Activated naive CD8-positive, alpha-beta T cell (primary cell): ENCODE data around the gene VPS4A.

Source experiments
- H3K27ac Mint-ChIP-seq: one replicate; pipeline ENCODE4 v1.8.0; 2021; ENCODE audit warnings: mixed read lengths
- H3K27me3 Mint-ChIP-seq: one replicate; pipeline ENCODE4 v1.8.0; 2021; ENCODE audit warnings: mixed read lengths
- H3K36me3 Mint-ChIP-seq: one replicate; pipeline ENCODE4 v1.8.0; 2021; ENCODE audit warnings: mixed read lengths
- H3K4me1 Mint-ChIP-seq: one replicate; pipeline ENCODE4 v1.8.0; 2021; ENCODE audit warnings: low read depth, mixed read lengths
- H3K4me3 Mint-ChIP-seq: one replicate; pipeline ENCODE4 v1.8.0; 2021; ENCODE audit warnings: mild to moderate bottlenecking, mixed read lengths
- H3K9me3 Mint-ChIP-seq: one replicate; pipeline ENCODE4 v1.8.0; 2021; ENCODE audit warnings: low read depth, mixed read lengths

The VPS4A gene

DNA sequence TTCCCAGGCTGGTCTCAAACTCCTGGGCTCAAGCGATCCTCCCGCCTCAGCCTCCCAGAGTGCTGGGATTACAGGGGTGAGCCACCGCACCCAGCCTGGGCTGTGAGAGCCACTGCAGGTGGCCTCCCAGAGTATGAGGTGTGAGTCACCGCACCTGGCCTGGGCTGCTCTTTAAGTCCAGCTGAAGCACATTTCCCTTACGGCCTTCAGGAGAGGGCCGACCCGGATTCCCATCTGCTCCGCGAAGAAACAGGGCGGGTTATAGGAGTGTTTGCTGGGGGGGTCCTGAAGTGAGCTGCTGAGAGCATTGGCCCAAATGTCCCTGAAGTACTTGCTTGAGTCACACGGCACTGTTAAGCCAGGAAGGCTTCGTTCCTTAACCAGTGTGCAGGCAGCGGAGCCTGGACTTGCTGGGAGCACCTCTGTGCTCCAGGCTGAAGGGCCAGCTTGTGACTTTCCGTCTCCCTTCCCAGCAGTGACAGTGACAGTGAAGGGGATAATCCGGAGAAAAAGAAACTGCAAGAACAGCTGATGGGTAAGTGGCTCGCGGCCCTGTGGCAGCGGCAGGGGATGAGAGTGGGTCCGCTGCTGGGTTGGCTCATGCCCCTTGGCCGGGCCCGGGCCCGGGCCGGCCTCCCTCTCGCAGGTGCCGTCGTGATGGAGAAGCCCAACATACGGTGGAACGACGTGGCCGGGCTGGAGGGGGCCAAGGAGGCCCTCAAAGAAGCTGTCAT lies 7.2 kb downstream of the VPS4A start:
- Mint-ChIP-seq H3K4me3 (no peak overlapping the region), H3K27me3 (no peaks in the 10 kb centered on the region), H3K36me3 (no peaks in the 10 kb centered on the region), H3K4me1 (peaks cover 17% of the 10 kb centered on the region), H3K27ac (no peak overlapping the region), H3K9me3 (no peaks in the 10 kb centered on the region)

DNA sequence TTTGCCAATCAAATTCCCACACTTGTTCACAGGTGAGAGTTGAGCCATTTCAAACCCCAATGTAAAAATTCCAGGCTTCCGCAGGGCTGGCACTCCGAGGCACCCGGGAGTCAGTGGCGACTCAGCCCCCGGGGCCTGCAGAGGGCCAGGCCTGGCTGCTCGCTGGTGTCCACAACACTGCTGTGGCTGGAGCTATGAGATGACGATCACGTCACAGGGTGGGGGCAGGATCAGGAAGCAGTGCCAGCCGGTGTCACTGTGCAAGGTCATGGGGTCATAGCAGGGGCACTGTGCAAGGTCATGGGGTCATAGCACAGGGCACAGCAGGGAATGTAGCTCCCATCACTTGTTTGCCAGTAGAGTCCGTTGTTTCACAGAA lies 7.8 kb downstream of the VPS4A start:
- H3K9me3 Mint-ChIP-seq = no peaks in the 10 kb centered on the region
- no peak overlapping the region for H3K4me3 Mint-ChIP-seq
- H3K36me3 Mint-ChIP-seq = no peaks in the 10 kb centered on the region
- peaks cover 13% of the 10 kb centered on the region for H3K4me1 Mint-ChIP-seq
- H3K27me3 Mint-ChIP-seq = no peaks in the 10 kb centered on the region
- no peak overlapping the region for H3K27ac Mint-ChIP-seq

- Mint-ChIP-seq H3K27ac (peak overlapping the region; percentile 41), H3K4me3 (no peak overlapping the region), H3K36me3 (no peaks in the 10 kb centered on the region), H3K9me3 (no peaks in the 10 kb centered on the region), H3K27me3 (no peaks in the 10 kb centered on the region), H3K4me1 (peaks cover 9% of the 10 kb centered on the region)
Measured at GRCh38 chr16:69319381-69319780, 8.2 kb downstream of the VPS4A start.

GRCh38 chr16:69319826-69320739 lies 8.9 kb downstream of the VPS4A start:
- Mint-ChIP-seq H3K36me3 (no peaks in the 10 kb centered on the region), H3K27me3 (no peaks in the 10 kb centered on the region), H3K27ac (peak overlapping the region; percentile 37)

GRCh38 chr16:69320740-69321073 lies 9.6 kb downstream of the VPS4A start:
- H3K36me3 Mint-ChIP-seq = no peaks in the 10 kb centered on the region
- no peak overlapping the region for H3K4me3 Mint-ChIP-seq
- H3K27ac Mint-ChIP-seq = no peak overlapping the region
- no peaks in the 10 kb centered on the region for H3K27me3 Mint-ChIP-seq
- H3K9me3 Mint-ChIP-seq = no peaks in the 10 kb centered on the region
- peaks cover 13% of the 10 kb centered on the region for H3K4me1 Mint-ChIP-seq

More at GRCh38 chr16:69319826-69320739, 8.9 kb downstream of the VPS4A start:
- Mint-ChIP-seq H3K4me1 (peaks cover 12% of the 10 kb centered on the region), H3K4me3 (no peak overlapping the region), H3K9me3 (no peaks in the 10 kb centered on the region)

DNA sequence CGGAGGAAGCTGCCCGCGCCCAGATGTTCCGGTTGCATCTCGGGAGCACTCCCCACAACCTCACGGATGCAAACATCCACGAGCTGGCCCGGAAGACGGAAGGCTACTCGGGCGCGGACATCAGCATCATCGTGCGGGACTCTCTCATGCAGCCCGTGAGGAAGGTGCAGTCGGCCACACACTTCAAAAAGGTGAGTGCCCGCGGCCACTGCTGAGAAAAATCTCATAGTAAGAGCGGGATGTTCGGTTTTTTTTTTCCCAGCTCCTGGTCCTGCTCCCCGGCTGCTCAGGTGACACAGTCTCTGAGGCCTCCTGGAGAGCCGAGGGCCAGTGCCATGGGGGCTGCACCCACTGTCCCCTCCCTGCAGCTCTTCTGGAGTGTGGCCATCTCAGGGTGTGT lies 9.9 kb downstream of the VPS4A start:
- Mint-ChIP-seq H3K4me1 (peaks cover 17% of the 10 kb centered on the region), H3K4me3 (no peak overlapping the region), H3K27me3 (no peaks in the 10 kb centered on the region), H3K27ac (no peak overlapping the region), H3K9me3 (no peaks in the 10 kb centered on the region), H3K36me3 (no peaks in the 10 kb centered on the region)

DNA sequence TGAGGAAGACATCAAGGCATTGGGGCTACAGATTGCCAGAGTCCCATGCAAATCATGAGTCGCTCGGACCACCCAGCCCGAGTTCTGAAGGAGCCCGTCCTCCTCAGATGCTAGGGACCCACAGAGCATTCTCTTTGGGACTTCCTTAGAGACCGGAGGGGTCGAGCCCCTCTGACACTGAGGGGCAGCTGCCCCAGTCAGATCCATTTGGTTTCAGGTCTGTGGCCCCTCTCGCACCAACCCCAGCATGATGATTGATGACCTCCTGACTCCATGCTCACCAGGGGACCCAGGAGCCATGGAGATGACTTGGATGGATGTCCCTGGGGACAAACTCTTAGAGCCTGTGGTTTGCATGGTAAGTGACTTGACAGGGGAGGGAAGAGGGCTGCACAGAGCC lies 11.2 kb downstream of the VPS4A start:
- no peaks in the 10 kb centered on the region for H3K27me3 Mint-ChIP-seq
- H3K27ac Mint-ChIP-seq = no peak overlapping the region
- no peak overlapping the region for H3K4me3 Mint-ChIP-seq
- H3K36me3 Mint-ChIP-seq = peaks cover 4% of the 10 kb centered on the region
- peaks cover 27% of the 10 kb centered on the region for H3K4me1 Mint-ChIP-seq
- no peaks in the 10 kb centered on the region for H3K9me3 Mint-ChIP-seq

DNA sequence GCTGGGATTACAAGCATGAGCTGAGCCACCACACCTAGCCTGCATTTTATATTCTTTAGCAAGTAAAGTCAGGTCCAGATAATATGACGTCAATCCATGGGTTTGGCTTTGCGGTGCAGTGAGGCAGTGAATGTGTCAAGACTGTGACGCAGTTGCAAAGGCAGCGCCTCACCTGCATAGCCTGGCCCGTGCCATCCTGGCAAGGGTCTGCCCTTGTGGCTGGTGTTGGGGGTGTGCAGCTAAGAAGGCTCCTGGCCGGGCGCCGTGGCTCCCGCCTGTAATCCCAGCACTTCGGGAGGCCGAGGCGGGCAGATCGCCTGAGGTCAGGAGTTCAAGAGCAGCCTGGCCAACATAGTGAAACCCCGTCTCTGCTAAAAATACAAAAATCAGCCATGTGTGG lies 12.3 kb downstream of the VPS4A start:
- Mint-ChIP-seq H3K36me3 (peaks cover 4% of the 10 kb centered on the region), H3K4me3 (no peak overlapping the region), H3K4me1 (peaks cover 34% of the 10 kb centered on the region), H3K27ac (peak overlapping the region; percentile 64), H3K9me3 (no peaks in the 10 kb centered on the region), H3K27me3 (no peaks in the 10 kb centered on the region)

GRCh38 chr16:69324013-69324531 lies 12.9 kb downstream of the VPS4A start:
- Mint-ChIP-seq H3K27ac (no peak overlapping the region), H3K4me3 (no peak overlapping the region), H3K36me3 (peaks cover 6% of the 10 kb centered on the region), H3K27me3 (no peaks in the 10 kb centered on the region), H3K4me1 (peaks cover 40% of the 10 kb centered on the region), H3K9me3 (no peaks in the 10 kb centered on the region)

DNA sequence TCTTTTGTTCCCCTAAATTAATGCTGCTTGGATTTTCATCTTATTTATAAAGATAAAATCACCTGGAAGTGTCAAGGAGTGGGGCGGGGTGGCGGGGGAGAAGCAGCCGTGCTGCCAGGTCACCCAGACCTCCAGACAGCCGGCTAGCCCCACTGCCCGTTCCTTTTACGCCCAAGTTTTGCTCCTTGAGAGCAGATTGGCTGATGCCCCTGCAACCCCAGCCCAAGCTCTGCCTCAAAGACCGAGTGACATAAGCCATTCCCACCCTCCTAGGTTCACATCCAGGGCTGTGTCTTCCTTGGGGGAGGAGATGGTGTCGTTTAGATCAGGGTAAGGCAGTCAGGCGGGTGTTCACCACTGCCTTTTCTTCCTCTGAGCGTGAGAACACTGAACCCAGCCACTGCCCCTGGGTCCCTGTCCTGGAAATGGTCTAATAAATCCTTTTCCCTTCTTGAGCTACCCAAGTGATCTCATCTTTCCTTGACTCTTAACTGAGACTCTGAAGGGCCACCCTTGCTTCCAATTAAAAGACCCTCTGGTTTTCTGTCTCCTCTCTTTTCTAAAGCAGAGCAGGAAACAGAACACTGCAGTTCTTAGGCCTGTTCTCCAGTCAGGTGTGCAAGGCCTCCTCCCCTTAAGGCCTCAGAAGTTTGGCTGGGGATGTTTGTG lies 13.6 kb downstream of the VPS4A start:
- Mint-ChIP-seq H3K27ac (peak overlapping the region; percentile 22), H3K27me3 (no peaks in the 10 kb centered on the region), H3K9me3 (no peaks in the 10 kb centered on the region), H3K36me3 (peaks cover 8% of the 10 kb centered on the region), H3K4me3 (no peak overlapping the region), H3K4me1 (peaks cover 45% of the 10 kb centered on the region)

DNA sequence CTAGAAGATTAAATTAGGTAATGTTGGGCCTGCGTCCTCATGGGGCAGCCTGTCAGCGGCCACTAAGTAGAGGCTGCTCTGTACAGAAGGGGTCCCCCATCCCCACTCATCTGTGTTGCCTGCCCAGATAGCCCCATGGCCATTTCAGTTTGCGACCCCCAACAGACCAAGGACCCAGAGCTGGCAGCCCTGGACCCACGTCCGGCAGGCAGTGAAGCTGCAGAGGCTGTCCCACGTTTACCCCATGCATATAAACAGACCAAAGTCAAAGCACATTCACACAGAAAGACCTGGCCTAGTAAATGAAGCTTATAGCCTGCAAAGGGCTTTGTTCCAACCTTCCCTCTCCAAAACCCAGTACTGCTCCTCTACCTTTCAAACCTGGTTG lies 14.6 kb downstream of the VPS4A start:
- Mint-ChIP-seq H3K4me3 (peak overlapping the region; percentile 74), H3K27ac (peak overlapping the region; percentile 46), H3K27me3 (no peaks in the 10 kb centered on the region), H3K36me3 (peaks cover 8% of the 10 kb centered on the region), H3K9me3 (no peaks in the 10 kb centered on the region), H3K4me1 (peaks cover 45% of the 10 kb centered on the region)

DNA sequence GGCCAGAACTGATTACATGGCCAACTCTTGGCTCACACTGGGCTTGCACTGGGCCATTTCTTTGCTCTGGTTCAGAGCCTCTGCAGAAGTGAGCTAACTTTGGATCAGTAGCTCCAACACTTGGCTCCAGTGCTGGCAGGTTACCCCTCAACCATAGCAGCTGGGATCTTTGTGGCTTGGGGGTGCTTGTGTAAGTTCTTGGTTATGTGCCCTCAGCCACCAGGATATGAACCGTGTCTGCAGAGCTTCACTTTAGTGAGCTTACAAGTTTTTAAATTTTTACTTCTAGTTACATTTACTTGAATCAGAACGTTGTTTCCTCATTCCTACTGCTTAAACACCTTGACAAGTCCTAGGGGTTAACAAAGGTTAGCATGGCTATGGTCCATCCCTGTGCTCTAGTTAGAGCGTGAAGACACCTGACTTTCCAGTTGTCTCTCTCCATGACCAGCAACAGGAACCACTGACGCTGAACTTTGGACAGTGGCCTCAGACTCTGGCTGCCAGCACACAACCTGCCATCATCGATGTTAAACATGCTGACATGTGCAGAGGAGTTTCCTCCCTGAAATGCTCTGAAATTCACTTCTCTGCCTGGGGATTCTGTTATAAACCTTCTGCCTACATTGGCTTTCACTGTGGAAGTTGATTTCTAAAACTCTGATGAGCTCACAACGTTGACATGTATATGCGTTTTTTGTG lies 15.2 kb downstream of the VPS4A start:
- H3K36me3 Mint-ChIP-seq = peaks cover 8% of the 10 kb centered on the region

DNA sequence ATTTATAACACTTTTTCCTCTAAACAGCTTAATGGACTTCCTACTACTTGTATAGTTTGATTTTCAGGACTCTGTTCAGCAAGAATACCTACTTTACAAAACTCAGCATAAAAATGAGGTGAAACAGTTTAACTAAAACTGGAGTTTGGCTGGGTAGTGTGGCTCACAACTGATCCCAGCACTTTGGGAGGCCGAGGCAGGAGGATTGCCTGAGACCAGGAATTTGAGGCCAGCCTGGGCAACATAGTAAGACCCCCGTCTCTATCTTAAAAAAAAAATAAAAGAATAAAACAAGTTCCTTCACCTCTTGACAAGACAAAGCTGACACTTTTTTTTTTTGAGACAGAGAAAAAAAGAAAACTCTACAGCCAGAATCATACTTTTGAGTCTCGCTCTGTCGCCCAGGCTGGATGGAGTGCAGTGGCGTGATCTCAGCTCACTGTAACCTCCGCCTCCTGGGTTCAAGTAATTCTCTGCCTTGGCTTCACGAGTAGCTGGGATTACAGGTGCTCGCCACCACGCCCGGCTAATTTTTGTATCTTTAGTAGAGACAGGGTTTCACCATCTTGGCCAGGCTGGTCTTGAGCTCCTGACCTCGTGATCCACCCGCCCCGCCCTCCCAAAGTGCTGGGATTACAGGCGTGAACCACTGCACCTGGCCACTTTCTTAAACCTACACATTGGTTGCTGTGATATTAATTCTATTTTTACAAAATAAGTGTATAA lies 16.6 kb downstream of the VPS4A start:
- Mint-ChIP-seq H3K27me3 (no peaks in the 10 kb centered on the region), H3K27ac (no peak overlapping the region), H3K4me1 (peaks cover 44% of the 10 kb centered on the region), H3K4me3 (peak overlapping the region; percentile 87), H3K36me3 (peaks cover 8% of the 10 kb centered on the region), H3K9me3 (no peaks in the 10 kb centered on the region)

More for the DNA sequence above, 15.2 kb downstream of the VPS4A start:
- peaks cover 45% of the 10 kb centered on the region for H3K4me1 Mint-ChIP-seq
- H3K27me3 Mint-ChIP-seq = no peaks in the 10 kb centered on the region
- peak overlapping the region; percentile 77 for H3K27ac Mint-ChIP-seq
- H3K9me3 Mint-ChIP-seq = no peaks in the 10 kb centered on the region
- H3K4me3 Mint-ChIP-seq = peak overlapping the region; percentile 74

DNA sequence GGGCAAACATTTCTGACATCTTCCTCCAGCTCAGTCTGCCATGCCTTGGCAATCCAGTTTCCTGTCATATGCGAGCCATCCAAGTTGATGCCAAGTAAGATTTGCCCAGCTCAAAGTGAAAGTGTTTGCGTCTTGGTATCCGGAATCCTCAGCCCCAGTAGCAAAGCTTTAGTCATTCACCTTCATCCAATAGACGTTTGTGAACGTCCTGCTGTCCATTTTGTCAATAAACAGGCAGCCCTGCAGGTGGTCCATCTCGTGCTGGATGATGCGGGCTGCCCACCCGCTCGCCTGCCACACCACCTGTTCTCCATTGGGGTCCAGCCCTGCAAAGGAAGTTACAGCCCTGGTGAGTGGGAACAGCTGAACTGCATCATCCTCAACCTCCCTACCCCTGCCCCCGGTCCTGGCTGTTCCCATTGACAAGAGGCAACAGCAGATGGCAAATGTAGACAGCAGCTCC lies 17.7 kb downstream of the VPS4A start:
- H3K36me3 Mint-ChIP-seq = peaks cover 8% of the 10 kb centered on the region
- no peaks in the 10 kb centered on the region for H3K27me3 Mint-ChIP-seq
- H3K27ac Mint-ChIP-seq = peak overlapping the region; percentile 61
- H3K4me1 Mint-ChIP-seq = peaks cover 46% of the 10 kb centered on the region
- H3K9me3 Mint-ChIP-seq = no peaks in the 10 kb centered on the region
- peak overlapping the region; percentile 87 for H3K4me3 Mint-ChIP-seq
